ENCODE measurements around the gene BSND.
"Not testable (repeated sequence)": the region's sequence is repeated elsewhere in the genome, so short reads cannot be mapped to it uniquely, and the experiment has no call there.

Gene BSND

DNA sequence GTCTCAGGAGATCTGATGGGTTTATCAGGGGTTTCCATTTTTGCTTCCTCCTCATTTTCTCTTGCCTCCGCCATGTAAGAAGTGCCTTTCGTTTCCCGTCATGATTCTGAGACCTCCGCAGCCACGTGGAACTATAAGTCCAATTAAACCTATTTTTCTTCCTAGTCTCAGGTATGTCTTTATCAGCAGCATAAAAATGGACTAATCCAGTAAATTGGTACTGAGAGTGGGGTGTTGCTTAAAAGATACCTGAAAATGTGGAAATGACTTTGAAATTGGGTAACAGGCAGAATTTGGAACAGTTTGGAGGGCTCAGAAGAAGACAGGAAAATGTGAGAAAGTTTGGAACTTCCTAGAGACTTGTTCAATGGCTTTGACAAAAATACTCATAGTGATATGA is 32.4 kb downstream of the BSND start:
- not testable (repeated sequence) for DNase-seq

DNA sequence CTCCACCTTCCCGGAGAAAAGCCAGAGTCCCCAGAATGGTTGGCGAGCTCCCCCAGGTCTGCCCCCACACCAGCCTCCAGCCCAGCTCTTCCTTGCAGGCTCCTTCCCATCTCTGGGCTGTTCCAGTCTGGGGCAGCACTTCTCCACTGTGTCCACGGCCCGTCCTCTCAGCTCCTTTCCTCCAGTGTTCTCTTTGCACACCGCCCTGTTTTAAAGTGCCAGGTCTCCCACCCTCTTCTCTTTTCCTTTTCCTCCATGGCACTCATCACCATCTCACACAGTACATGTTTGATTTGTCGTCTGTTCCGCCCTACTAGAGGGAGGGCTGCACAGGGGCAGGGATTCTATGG is 34.5 kb downstream of the BSND start:
- no peak for DNase-seq

DNA sequence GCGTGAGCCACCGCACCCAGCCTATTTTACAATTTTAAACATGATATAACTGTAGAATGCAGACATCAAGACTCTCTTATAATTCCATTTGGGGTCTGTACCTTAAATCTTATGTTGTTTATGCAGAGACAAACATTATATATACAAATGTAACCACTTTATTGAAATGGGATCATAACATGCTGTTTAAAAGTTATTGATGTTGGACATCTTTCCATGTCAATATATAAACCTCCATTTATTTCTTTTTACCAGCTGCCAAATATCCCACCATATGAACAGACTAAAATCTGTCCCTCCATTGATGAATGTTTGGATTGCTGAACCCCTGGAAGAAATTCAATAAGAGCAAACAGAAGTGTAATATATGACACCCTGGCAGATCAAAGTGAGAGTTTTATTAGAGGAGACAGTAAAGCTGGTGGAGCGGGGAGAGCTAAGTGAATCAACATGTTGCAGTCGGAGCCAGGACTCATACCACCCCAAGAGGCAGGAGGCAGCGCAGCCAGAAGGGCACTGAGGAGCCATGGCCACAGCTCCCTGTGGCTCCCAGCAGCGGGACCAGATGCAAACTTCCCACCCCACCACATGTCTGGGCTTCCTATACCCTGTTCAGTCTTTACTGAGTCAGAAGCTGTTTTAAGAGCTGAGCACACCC is 35.9 kb downstream of the BSND start:
- DNase-seq = no peak

DNA sequence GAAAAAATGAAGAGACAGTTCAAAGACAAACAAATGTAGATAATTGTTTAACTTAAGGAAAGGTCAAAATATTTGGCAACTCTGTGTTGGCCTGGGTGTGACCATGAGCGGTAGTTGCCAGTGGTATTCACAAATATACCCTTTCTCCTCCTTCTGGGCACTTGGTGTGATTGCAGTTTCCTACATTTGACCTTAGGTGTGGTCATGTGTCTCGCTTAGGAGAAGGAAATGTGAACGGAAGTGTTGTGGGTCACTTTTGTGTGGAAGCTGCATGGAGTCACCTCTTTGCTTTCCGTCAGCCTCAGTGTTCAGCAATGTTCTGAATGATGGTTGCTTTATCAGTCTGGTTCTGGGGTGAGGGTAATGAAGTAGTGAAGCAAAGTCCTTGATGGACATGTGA is 37.2 kb downstream of the BSND start:
- peak; percentile 52 for DNase-seq

DNA sequence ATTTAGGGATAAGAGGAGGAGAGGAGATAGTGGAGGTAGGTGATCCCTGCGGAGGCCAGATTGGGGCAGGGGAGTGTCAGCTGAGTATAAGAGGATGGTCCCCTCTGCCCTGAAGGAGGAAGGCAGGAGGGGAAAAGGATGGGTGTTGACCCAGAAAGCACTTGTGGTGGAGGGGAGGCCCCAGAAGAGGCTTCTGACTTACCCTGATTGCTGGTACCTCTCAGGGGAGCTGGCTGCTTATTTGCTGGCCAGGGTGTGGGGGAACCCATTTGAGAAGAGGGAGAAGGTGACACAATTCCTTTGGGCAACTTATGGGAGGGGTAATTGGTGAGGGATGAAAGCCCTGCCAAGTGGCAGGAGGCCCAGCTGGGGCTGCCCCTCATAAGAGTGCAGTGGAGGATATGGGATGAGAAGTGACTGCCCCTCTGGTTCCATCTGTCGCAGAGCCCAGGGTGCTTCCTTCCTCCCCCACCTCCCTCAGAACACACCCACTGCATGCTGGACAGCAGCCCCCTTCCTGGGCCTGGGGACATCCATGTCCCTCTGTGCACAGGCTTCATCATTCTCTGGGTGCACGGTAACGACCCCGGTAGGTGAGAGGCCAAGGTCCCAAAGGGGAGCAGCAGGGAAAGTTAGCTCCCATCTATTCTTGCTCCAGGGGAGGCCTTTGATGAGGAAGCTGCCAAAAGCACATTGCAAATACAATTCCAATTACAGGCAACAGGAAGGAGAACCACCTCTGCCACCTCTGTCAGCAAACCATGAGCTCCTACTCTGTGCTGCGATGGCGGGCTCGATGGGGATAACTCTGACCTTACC is 39.2 kb downstream of the BSND start:
- DNase-seq = no peak

DNA sequence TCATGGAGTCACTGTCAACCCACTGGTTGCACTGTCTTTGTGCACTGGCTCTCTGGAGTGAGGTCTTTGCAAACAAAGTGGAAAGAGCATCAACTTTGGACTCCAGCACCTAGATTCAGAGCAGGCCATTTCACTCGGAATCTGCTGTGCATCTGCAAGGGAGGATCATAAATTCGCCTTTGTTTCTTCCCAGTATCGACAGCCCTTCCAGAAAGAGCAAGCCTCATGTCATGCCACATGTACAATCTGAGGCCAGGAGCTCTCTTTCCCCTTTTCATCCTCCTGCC is 39.8 kb downstream of the BSND start:
- DNase-seq = no peak

DNA sequence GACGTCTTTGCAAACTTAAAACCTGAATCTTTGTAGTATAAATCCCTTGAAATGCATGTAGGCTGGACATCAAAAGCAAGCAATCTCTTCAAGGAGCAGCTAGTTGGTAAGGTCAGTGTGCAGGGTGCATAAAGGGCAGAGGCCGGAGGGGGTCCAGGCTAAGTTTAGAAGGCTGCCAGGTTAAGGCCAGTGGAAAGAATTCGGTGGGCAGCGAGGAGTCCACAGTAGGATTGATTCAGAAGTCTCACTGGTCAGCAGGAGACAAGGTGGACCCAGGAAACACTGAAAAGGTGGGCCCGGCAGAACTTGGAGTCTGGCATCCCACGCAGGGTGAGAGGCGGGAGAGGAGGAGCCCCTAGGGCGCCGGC is 40.2 kb downstream of the BSND start:
- DNase-seq = no peak

DNA sequence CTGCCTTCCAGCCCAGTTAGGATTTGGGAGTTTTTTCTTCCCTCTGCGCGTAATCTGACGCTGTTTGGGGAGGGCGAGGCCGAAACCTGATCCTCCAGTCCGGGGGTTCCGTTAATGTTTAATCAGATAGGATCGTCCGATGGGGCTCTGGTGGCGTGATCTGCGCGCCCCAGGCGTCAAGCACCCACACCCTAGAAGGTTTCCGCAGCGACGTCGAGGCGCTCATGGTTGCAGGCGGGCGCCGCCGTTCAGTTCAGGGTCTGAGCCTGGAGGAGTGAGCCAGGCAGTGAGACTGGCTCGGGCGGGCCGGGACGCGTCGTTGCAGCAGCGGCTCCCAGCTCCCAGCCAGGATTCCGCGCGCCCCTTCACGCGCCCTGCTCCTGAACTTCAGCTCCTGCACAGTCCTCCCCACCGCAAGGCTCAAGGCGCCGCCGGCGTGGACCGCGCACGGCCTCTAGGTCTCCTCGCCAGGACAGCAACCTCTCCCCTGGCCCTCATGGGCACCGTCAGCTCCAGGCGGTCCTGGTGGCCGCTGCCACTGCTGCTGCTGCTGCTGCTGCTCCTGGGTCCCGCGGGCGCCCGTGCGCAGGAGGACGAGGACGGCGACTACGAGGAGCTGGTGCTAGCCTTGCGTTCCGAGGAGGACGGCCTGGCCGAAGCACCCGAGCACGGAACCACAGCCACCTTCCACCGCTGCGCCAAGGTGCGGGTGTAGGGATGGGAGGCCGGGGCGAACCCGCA is 40.8 kb downstream of the BSND start, which contains the start of gene PCSK9:
Gene PCSK9, plus strand, starts transcription at position 207 of the 741 bp plus-strand sequence. Its CDS starts 290 bp downstream, at position 497.
- DNase-seq = peak; percentile 88

DNA sequence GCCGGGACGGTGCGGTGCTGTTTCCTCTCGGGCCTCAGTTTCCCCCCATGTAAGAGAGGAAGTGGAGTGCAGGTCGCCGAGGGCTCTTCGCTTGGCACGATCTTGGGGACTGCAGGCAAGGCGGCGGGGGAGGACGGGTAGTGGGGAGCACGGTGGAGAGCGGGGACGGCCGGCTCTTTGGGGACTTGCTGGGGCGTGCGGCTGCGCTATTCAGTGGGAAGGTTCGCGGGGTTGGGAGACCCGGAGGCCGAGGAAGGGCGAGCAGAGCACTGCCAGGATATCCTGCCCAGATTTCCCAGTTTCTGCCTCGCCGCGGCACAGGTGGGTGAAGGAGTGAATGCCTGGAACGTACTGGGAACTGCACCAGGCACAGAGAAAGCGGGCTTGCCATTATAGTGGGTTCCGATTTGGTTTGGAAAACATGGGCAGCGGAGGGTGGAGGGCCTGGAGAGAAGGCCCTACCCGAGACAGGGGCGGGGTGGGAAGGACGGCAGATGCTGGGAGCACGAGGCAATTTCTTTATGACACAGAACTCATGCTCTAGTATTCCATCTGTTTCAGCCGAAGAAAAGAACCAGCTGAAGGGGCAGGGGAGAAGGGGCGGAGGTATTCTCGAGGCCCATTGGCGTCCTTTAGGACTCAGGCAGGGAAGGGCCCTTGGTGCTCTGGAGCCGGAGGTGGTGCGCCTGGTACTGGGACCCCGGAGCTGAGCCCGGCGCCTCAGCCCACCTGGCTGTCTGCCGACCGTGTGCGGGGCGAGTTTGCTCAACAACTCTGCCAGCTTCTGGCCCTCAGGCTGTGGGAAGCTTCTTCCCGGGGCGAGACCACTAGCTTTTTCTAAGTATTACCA is 41.6 kb downstream of the BSND start:
- DNase-seq = no peak

DNA sequence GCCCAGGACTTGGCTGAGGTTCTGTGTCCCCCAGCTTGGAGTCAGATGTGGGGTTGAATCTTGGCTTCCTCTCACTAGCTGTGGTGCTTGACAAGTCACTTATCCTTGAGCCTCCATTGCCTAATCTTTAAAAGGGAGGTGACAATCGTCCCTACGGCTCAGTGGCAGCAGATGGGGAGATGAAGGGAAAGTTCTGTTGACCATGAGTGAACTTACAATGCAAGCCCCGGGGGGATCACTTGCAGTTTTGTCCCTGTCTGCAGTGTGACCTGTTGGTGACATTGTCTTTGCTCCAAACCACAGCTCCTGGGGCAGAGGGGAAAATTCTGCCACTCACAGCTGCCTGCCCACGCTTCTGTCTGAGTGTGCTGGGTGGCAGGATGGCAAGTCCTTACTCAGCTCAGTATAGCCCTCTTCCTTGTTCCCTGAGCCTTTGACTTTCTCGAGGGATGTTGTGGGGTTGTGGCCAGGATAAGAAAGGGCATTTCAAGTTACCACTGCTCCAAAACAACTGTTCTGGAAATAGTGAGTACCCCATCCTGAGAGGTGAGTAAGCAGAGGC is 42.3 kb downstream of the BSND start:
- DNase-seq = no peak

DNA sequence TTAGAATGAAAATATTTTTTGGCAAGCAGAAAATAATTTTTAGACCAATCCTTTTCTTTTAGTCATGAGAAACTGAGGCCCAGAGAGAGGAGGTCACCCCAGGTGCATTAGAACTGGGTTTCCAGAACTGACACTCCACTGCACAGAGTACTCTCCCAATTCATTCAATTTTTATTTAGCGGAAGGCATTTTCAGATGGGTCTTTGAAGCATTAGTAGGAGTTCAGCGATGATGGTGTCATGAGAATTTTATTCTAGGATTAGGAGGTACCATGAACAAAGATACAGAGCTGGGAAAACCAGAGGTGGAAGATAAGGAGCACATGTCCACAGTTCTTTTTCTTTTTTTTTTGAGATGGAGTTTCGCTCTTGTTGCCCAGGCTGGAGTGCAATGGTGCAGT is 42.9 kb downstream of the BSND start:
- DNase-seq = no peak

DNA sequence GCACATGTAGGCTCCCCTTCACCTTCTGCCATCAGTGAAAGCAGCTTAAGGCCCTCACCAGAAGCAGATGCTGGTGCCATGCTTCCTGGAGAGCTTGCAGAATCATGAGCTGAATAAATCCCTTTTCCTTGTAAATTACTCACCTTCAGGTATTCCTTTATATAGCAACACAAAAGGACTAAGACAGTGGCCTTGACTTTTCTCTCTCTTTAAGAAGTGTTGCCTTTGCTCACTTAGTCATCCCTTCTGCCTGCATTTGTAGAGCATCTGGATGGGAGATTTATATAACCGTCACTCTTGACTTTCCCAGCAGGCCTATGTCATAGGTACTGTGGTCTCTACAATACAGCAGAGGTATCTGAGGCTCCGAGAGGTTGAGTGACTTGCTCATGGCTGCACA is 44.3 kb downstream of the BSND start:
- no peak for DNase-seq

DNA sequence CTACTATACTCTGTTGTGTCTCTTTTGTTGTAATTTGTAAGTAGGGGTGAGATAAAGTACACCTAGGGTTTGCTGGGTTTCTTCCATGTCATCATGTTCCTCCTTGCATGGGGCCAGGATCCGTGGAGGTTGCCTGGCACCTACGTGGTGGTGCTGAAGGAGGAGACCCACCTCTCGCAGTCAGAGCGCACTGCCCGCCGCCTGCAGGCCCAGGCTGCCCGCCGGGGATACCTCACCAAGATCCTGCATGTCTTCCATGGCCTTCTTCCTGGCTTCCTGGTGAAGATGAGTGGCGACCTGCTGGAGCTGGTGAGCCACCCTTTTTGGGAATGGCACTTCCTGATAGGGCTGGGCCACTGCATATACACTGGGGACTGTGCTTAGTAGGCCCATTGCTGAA is 45.0 kb downstream of the BSND start:
- DNase-seq = no peak

DNA sequence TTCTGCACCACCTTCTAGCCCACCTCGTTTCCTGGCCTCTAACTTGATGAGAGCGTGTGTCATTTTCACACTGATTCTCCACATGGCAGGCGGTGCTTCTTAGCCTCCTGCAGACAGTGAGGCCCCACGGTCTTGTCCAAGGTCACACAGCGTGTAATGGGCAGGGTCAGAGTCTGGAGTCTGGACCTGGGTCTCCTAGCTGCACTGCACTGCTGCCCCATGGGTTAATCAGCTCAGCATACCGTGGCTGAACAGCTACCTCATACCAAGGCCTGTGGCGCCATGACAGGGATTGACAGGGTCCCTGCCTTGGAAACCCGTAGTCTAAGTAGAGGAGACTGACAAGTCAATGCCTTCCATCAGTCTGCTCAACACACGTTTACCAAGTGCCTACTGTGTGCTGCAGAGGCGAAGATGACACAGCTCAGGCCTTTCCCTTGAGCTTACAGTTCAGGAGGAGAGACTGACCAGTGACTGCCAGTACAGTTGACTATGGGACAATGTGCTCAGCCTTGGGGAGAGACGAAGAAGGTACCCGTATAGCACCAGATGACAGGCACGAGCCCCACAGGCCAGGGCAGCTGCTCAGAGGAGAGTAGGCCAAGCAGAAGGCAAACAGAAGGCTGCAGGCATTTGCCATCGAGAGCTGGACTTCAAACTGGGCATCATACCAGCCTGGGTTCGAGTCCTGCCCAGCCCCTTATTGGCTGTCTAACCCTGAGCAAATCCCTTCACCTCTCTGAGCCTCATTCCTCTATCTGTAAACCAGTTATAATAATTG is 46.1 kb downstream of the BSND start:
- DNase-seq = no peak

DNA sequence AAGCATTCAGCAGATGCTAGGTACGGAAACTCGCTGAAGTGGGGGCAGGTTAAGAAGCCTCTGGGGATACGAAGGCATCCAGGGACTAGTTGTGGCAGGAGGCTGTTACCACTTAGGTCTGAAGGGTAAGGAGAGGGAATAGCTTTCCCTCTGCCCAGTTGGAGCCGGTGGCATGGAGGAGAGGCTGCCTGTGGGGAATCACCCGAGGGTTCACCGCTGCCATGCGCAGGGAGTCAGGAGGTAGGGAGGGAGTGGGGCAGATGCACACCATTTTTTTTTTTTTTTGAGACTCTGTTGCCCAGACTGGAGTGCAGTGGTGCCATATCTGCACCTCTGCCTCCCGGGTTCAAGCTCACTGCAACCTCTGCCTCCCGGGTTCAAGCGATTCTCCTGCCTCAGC is 46.7 kb downstream of the BSND start:
- DNase-seq = no peak

DNA sequence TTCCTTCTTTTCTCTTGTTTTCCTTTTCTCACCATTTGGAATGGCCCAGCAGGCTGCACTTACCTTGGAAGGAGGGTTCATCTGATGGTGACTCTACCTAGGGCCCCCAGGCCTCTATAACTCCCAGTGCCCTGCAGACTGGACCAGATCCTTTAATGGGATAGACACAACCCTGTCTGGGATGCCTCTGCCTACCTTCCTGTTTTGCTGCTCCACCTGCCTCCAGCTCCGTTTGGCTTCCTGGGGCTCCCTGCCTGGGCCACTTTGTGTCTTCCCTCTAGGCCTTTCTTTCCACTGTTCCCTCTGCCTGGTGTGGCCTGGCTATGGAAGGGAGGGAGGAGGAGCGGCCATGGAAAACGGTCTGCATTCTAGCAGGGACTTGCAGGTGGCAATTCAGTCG is 48.1 kb downstream of the BSND start:
- no peak for DNase-seq

DNA sequence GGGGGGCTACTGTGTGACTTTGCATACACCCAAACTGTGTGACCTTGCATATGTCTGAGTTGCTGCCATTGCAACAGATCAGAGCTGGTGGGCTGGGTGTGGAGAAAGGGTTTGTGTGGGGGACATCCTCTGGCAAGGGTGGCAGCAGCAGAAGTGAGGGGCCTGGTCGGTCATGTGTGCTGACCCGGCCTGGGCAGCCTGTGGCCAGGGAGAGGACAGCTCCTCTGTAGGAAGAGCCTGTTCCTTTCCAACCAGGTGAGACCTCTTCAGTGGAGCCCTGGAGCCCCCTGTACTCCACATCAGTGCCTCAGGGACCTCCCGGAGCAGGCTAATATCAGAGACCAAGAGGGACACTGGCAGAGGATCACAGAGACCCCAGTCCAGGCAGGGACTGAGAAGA is 48.9 kb downstream of the BSND start:
- no peak for DNase-seq

DNA sequence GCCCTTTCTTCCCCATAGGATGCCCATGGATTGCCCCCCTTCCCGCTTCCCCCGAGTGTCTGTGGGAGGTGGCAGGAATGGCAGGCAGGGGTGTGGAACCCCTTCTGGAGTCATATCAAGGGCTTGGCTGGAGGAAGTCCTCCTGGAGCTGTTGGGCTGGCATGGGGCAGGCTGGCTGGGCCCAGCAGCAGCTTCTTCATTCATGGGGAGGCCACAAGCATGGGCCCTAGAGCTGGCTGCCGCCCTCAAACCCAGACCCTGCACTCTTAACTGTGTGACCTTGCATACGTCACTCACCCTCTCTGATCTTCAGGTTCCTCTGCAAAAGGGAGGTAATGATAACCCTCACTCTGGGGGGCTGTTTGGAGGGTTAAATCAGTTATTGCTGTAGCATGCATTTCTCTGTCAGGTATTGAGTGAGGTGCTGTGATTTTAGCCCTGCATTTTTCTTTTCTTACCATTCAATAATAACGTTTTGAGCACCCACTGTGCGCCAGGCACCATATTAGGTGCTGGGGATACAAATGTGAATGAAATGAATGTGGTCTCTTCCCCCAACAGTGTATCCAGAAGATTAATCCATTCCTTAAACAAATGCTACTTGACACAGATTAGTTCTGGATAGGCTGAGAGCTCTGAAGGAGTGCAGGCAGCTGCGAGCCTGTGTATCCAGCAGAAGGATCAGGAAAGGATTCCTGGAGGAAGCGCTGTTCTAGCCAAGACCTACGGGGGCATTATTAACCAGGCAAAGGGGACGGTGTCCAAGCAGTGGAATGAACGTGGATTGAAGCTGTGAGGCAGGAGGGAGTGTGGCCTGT is 49.9 kb downstream of the BSND start:
- no peak for DNase-seq

DNA sequence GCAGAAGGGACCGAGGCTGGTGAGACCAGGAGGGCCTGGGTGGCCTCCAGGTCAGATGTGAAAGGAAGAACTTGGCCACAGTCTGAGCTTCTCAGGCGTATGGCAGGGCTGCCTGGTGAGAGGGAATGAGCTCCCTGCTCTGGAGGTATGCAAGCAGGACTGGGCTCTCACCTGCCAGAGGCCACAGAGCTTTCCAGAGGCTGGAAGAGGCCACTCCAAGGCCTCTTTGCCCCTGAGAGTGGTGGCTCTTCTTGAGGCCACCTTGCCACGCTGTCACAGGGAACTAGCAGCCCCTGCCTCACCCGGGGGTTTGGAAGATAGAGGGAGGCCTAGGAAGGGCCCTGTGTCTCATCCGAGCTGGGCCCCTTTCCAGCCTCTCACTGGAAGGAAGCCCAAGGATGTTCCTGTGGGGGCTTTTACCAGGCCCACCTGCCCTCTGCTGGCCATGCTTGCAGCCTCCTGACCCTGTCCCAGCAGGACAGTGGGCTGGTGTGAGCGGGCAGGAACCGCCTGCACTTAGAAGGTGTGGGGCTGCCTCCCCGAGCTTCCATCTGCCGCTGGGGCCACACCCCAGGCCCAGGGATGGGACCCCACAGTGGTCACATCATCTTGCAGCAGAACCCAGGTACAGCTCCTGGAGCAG is 50.7 kb downstream of the BSND start:
- DNase-seq = no peak

DNA sequence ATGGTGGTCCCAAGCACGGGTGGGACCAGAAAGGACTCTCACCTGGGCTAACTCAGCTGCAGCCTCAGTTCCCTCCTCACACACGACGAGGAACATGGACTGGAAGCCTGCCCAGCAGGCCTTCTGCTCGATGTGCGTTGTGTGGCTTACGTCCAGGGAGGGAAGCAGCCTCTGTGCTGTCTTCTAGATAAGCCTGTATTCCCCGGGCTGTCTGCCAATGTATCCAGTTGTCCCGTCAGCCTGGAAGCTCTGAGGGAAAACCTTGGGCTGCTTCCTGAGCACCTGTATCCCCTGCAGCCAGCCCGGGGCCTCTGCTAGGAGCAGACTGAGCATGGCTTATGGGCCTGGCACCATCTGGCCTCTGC is 51.2 kb downstream of the BSND start:
- DNase-seq = no peak

DNA sequence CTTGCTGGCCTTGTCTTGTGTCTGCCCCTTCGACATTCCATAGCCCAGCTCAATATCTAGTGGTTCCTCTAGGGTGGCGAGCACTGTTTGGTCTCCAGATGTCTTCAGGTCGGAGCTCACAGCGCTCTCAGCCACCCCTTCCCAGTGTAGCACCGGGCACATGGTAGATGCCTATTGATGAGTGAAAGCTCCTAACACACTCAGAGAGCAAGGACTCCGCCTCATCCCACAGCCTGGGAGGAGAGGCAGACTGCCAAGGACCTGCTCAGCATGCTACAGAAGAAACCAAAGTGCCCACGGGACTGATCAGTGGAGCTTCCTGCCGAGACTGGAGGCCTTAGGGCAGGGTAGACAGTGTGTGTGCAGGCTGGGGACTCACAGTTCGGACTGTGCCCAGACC is 51.5 kb downstream of the BSND start:
- no peak for DNase-seq

Data from hematopoietic multipotent progenitor cell treated with erythropoietin and hydrocortisone succinate and interleukin-3 and kit ligand, for 8 days (in vitro differentiated cells).